ENCODE results near the gene FAM32A. TPM values are rescaled to one million over a fixed set of nuclear protein-coding genes. Genes with fewer than 3 reads are reported as not detected.
"Not testable (repeated sequence)": the region's sequence is repeated elsewhere in the genome, so short reads cannot be mapped to it uniquely, and the experiment has no call there.

Gene FAM32A
- total RNA-seq, 4 donors from 2014 or later: 67.9 to 93.9 (median 87.9) TPM

DNA sequence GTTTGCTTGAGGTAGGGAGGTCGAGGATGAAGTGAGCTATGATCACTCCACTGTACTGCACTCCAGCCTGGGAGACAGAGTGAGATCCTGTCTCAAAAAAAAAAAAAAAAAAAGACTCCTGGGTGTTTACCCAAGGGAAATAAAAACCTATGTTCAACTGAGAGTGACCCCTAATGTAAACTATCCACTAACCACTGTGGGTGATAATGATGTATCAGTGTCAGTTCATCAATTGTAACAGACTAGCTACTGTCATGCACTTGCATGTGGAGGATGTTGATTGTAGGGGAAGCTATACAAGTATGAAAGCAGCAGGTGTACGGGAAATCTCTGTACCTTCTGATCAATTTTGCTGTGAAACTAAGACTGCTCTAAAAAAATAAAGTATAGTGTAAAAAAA is 9.3 kb upstream of the FAM32A start:
- Histone ChIP-seq H3K27ac (no peak overlapping the region), H3K4me1 (no peaks in the 10 kb centered on the region), H3K36me3 (no peaks in the 10 kb centered on the region), H3K27me3 (no peaks in the 10 kb centered on the region), H3K4me3 (replicated peaks in 1 of 3) (no peak overlapping the region), H3K9me3 (no peaks in the 10 kb centered on the region)
- intact Hi-C loops (cut with DNase I): no loop called here
- DNase-seq: no peak
- no peak for TF ChIP-seq POLR2A (IDR thresholded peaks at IDR 0.05)
- no peak for TF ChIP-seq CTCF (IDR thresholded peaks at IDR 0.05)
- WGBS, 2 donors: 50 to 65% methylated on average over 2 of the region's 2 CpGs

DNA sequence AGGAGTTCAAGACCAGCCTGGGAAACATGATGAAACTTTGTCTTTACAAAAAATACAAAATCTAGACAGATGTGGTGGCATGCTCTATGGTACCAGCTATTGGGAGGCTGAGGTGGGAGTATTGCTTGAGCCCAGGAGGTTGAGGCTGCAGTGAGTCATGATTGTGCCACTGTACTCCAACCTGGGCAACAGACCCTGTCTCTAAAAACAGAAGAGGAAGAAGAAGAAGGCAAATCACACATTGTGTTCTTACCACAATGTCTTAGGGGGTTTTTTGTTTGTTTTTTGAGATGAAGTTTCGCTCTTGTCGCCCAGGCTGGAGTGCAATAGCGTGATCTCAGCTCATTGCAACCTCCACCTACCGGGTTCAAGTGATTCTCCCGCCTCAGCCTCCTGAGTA is 6.3 kb upstream of the FAM32A start:
- H3K27ac ChIP-seq; DNase-seq; H3K36me3 ChIP-seq; H3K4me3 ChIP-seq (replicated peaks in 1 of 3); H3K27me3 ChIP-seq; H3K9me3 ChIP-seq; H3K4me1 ChIP-seq; intact Hi-C loops (cut with DNase I): not testable (repeated sequence)
- WGBS, 2 donors: 76 to 83% methylated on average over 5 of the region's 5 CpGs

DNA sequence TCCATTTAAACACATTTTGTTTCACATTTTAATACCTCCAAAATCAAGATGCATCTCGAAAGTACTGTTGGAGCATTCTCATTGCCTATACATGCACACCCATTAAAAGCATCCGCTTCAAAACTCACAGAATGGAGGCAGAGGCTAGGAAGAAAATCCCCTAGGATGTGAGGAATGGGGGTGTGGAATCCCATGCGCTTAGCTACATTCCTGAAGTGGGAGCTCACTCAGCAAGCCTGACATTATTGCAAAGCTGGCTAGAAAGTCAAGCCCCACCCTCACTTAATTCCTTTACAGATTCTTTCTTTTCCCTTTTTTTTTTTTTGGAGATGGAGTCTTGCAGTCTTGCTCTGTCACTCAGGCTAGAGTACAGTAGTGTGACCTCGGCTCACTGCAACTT is 4.6 kb upstream of the FAM32A start:
- TF ChIP-seq CTCF (IDR thresholded peaks at IDR 0.05) (no peak), POLR2A (IDR thresholded peaks at IDR 0.05) (no peak)
- no peaks in the 10 kb centered on the region for H3K9me3 ChIP-seq
- no peak for DNase-seq
- H3K36me3 ChIP-seq: no peaks in the 10 kb centered on the region
- H3K4me1 ChIP-seq: peaks cover 4% of the 10 kb centered on the region in 2 donors
- no peak overlapping the region for H3K27ac ChIP-seq
- WGBS, 2 donors: 52 to 56% methylated on average over 4 of the region's 4 CpGs
- no peak overlapping the region for H3K4me3 ChIP-seq (replicated peaks in 1 of 3)
- intact Hi-C loops (cut with DNase I): loop anchor here (5.0 kb wide), 1 partner anchor 548 kb away; no protein-coding TSS in a partner anchor
- H3K27me3 ChIP-seq: no peaks in the 10 kb centered on the region

GRCh38 chr19:16184665-16185122 is 516 bp upstream of the FAM32A start:
- H3K36me3 ChIP-seq: peaks cover 4 to 6% of the 10 kb centered on the region in 2 donors
- 42 to 45% methylated on average over 18 of the region's 18 CpGs for WGBS, 2 donors
- no peak for DNase-seq
- H3K27ac ChIP-seq: peak overlapping the region in 1 of 3 donors; percentile 37
- intact Hi-C loops (cut with DNase I): loop anchor here (5.0 kb wide), 1 partner anchor 552 kb away; no protein-coding TSS in a partner anchor
- H3K27me3 ChIP-seq: no peaks in the 10 kb centered on the region
- H3K4me1 ChIP-seq: peaks cover 13 to 14% of the 10 kb centered on the region in 2 donors
- no peaks in the 10 kb centered on the region for H3K9me3 ChIP-seq
- TF ChIP-seq CTCF (IDR thresholded peaks at IDR 0.05): no peak
- no peak for TF ChIP-seq POLR2A (IDR thresholded peaks at IDR 0.05)
- H3K4me3 ChIP-seq (replicated peaks in 1 of 3): peak overlapping the region in 2 of 3 donors; percentile 35 to 72

DNA sequence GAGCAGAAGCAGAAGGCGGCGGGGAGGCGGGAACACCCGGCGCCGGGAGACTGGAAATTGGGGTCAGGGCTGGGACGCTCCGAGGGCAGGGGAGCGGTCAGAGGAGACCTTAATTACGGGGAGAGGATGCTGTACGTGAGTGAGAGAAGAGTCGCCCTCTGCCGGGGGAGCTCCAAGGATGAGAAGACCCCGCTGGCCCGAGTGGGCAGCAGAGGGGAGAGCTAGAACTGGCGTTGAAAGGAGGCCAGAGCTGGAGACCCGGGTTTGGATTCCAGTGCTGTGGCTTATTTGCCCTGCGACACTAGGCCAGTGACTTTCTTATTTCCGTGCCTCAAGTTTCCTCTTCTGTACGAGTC is 536 bp downstream of the FAM32A start:
- TF ChIP-seq POLR2A (IDR thresholded peaks at IDR 0.05) (no peak), CTCF (IDR thresholded peaks at IDR 0.05) (peak in 1 of 6 experiments; percentile 14)
- Histone ChIP-seq H3K27me3 (no peaks in the 10 kb centered on the region), H3K9me3 (no peaks in the 10 kb centered on the region), H3K27ac (peak overlapping the region in 1 of 3 donors; percentile 37), H3K36me3 (peaks cover 15 to 17% of the 10 kb centered on the region in 2 donors), H3K4me3 (replicated peaks in 1 of 3) (peak overlapping the region; percentile 42 to 91 (median 72)), H3K4me1 (peaks cover 13 to 14% of the 10 kb centered on the region in 2 donors)
- WGBS, 2 donors: 0 to 2% methylated on average over 20 of the region's 20 CpGs
- peak; percentile 19 to 29 for DNase-seq
- intact Hi-C loops (cut with DNase I): no loop called here
